ENCODE data around the gene FLRT1.

The FLRT1 gene

GRCh38 chr11:64065712-64066111, 30.0 kb downstream of the FLRT1 start:
- DNase-seq (ENCODE audit: low spot score): no peak

DNA sequence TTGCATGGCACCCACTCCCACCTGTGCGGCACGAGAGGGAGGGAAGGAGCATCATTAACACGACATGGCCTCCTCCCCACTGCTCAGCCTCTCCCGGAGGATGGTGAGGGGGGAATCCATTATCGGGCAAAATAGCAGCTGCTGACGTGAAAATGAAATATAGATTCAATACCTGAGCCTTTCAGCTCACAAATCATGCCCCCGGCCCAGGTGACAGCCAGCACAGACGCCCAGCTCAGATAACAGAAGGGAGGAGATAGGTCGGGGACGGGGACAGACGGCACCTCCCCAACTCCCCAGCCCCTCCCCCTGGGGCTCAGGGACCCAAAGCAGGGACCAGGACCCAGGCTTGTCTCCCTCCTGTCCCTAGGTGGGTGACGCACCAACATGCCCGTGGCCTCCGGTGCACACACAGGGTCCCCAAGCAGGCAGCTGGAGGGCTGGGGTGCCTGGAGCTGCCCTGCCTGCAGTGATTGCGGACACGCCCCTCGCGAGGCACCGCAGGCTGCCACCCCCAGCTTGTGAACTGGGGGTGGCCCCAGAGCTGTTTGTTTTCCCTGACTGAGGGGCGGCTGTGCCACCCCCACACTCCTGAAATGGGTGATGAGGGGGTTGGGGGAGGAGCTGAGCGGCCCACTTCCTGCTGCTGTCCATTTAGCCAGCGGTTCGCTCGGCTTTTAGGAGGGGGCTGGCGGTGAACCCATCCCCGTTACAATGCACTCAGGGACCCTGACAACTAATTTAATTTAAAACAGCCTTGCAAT, 31.7 kb downstream of the FLRT1 start:
- DNase-seq (ENCODE audit: low spot score): no peak

GRCh38 chr11:64068705-64069400, 33.1 kb downstream of the FLRT1 start:
- DNase-seq (ENCODE audit: low spot score): no peak

DNA sequence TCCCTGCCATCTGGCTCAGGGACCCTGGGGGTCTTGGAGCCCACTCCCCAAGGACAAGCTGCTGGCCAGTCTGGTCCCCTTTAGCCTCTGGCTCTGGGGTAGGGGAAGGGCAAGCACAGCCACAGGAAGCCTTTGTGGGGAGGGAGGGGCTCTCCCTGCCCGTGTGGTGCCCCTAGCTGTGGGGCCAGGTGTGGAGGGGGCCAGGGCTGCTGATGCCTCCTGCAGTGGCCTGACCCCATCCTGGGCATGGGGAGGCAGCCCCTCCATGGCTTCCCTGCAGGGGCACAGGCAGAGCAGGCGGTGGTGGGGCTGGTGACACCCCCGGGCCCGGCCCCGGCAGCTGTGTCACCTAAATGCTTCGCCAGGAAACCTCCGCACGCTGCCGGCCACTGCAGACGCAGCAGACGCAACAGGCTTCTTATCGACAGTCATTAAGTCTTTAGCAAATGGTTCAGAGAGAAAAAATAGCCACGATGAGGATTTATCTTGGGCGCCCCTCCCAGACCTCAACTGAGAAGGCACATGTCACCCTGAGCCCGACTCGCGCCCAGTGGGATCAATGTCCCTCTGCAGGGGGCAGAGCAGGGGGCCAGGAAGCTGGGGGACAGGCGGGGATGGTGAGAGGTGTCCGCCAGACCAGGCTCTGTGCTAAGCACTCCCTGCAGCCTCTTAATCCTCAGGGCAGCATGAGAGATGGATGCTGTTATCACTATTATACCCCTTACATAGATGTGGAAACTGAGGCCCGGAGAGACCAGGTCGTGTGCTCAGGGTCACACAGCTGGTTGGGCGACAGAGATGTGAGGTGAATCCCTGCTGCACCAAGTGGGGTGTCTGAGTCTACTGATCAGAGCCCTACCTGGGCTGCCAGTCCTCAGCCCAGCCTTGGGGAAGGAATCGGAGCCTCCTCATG, 33.9 kb downstream of the FLRT1 start:
- DNase-seq (ENCODE audit: low spot score): no peak

DNA sequence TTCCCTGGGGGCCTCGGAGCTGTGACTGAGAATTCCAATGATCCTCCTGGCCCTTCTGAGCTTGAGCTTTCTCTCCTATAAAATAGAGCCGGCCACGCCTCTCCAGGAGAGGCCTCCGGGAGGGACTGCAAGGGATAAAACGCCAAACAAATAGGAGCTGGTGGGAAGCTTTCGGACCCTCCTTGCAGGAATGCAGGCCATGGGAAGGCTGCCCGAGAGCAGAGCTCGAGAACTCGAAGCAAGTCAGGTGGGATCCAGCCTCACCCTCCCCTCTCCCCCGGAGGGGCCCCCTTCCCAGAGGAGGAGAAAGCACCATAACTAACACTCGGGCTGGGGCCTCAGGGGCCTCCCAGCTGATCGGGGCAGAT, 34.6 kb downstream of the FLRT1 start:
- DNase-seq (ENCODE audit: low spot score): no peak

- no peak for DNase-seq (ENCODE audit: low spot score)
Measured at GRCh38 chr11:64071849-64072248, 36.1 kb downstream of the FLRT1 start.

DNA sequence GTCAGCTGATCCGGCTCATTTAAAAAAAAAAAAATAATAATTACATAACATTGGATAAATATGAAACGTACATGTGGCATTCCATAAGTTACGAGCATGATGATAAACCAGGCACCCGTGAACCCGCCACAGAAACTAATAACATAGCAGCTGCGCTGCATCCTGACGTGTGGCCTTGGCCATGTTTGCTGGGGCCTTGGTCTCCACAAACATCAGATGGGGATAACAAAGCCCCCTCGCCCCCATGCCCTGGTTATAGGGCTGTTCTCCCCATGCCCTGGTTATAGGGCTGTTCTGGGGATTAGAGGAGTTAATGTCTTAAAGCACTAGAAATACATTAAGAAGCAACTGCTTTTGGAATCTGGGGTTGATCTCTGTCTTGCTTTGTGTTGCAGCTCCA, 36.7 kb downstream of the FLRT1 start:
- no peak for DNase-seq (ENCODE audit: low spot score)

DNA sequence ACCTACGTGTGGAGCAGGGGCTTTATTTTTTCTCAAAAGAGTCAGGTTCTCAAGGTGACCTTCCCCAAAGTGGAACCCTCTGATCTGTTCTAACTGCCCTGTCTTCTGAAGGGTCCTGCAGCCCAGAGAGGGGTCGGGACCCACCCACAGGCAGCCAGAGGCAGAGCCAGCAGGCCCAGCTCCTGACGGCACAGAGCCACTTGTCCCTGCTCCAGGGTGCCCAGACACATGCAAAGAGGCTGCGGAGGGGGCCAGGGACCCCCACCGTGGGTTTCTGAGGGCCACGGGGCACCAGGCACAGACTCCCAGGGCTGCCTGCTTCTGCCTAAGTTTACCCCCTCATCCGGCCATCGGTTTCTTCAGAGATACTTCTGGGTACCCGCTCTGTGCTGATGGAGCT, 37.1 kb downstream of the FLRT1 start:
- no peak for DNase-seq (ENCODE audit: low spot score)

- DNase-seq (ENCODE audit: low spot score): no peak
Measured at GRCh38 chr11:64073542-64073941, 37.8 kb downstream of the FLRT1 start.

- no peak for DNase-seq (ENCODE audit: low spot score)
Measured at GRCh38 chr11:64074239-64074638, 38.5 kb downstream of the FLRT1 start.

- no peak for DNase-seq (ENCODE audit: low spot score)
Measured at GRCh38 chr11:64076758-64077157, 41.0 kb downstream of the FLRT1 start.

DNA sequence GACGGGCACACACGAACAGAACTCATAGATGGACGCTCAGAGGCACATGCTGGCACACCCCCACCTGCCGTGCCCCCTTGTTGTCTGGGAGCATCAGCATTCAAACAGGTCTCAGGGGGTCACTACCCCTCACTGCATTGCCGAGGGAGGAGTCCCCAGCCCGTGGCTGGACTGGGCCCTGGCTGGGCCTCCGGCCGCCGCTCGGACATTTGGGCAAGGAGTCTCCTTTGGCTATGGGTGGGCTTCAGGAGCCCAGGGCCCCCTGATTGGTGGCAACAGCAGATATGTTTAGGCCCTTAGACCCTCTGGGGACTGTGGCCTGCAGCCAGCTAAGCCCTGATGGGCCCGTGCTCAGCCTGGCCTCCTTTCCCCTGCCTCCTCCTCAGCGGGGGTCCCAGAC, 41.9 kb downstream of the FLRT1 start:
- DNase-seq (ENCODE audit: low spot score): no peak

GRCh38 chr11:64078284-64078683, 42.6 kb downstream of the FLRT1 start:
- peak; percentile 78 for DNase-seq (ENCODE audit: low spot score)

- no peak for DNase-seq (ENCODE audit: low spot score)
Measured at GRCh38 chr11:64078905-64079304, 43.2 kb downstream of the FLRT1 start.

DNA sequence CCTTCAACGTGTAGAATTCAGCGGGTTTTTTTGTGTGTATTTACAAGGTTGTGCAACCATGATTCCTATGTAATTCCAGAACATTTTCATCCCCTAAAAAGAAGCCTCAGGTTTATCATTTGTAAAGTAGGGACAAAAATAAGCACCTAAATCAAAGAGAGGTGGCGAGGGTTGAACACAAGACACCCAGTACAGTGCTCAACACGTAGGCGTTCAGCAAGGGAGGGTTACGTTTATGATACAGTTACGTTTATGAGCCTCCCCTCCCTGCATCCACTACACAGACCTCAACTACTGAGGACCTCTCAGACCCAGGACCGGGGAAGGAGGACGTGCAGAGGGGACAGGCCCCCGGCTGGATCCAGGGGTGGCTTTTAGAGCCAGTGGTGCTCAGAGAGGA, 44.7 kb downstream of the FLRT1 start:
- no peak for DNase-seq (ENCODE audit: low spot score)

- no peak for DNase-seq (ENCODE audit: low spot score)
Measured at GRCh38 chr11:64081745-64082442, 46.2 kb downstream of the FLRT1 start.

DNA sequence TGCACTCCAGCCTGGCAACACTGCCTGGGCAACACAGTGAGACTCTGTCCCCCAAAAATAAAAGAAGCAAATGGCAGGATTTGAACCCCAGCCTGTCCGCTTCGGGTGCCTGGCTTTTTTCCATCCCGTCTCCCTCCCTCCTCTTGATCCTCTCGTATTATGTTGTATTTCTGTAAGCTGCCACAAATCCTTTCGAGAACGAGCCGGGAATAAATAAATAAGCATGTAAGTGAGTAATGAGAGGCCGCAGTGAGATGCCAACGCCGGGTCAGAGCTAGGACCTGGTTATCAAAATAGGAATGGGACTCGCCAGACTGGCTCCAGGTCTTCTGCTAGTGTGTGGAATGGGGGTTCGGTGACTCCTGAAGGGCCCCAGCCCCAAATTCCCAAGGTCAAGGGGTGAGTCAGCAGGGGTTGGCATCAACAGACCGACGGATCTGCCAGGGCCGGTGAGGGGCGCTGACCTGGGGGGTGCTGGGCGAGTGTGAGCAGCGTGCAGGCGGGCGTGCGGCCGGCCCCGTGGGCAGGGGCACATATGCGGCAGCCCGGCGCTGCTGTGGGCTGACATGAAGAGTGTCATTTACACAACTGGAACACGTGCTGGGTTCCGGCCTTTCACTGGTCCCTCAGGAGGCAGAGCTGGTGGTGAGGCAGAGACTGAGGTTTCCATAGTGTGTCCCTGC, 47.8 kb downstream of the FLRT1 start:
- DNase-seq (ENCODE audit: low spot score): no peak

DNA sequence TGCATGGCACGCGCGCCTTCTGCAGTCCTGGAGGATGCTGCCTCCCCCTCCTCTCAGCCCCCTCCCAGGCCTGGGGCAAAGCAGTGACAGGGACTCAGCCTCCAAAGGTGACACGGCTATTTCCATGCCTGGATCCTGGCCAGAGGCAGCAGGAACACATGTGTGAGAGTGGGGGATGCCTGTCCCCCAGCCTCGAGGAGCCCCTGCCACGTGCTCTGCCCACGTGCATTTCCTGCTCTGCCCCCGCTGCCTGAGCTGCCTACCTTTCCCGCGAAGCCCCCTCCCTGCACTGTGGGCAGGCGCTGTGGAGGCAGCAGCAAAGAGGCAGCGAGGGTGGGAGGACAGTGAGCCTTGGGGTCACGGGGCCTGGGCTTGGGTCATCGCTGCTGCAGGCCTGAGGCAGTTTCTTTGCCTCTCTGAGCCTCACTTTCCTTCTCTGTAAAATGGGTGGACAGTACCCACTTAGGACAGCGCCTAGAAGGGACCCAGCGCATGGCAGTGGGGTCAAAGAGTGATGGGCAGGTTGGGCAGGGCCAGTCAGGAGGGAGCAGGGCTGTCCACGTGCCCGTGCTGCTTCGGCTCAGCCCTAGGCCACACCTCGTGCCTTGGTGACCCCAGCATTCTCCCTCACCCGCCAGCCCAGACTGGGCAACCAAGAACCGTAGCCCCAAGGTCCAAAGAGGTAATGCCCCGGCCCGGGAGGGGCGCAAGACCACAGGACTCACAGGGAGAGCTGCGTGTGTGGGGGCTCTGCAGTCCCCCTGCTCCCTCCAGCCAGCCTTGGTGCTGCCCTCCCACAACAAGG, 48.6 kb downstream of the FLRT1 start:
- no peak for DNase-seq (ENCODE audit: low spot score)

GRCh38 chr11:64084951-64085710, 49.4 kb downstream of the FLRT1 start:
- no peak for DNase-seq (ENCODE audit: low spot score)
